A549 treated with CORT108297 at 1 μM for 4 hours (cell line): ENCODE measurements around the gene GABRD. TPM values are rescaled to one million over a fixed set of nuclear protein-coding genes. Genes with fewer than 3 reads are reported as not detected.

Source experiments
- total RNA-seq: library from RNA; stranded (reverse); fragments of 200-300 nt; extraction: Qiagen RNA extraction; gene quantifications from 5 replicates; pipeline ENCODE4 v1.2.3, GENCODE V29; 2022

Gene GABRD, protein sequence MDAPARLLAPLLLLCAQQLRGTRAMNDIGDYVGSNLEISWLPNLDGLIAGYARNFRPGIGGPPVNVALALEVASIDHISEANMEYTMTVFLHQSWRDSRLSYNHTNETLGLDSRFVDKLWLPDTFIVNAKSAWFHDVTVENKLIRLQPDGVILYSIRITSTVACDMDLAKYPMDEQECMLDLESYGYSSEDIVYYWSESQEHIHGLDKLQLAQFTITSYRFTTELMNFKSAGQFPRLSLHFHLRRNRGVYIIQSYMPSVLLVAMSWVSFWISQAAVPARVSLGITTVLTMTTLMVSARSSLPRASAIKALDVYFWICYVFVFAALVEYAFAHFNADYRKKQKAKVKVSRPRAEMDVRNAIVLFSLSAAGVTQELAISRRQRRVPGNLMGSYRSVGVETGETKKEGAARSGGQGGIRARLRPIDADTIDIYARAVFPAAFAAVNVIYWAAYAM
- total RNA-seq, result 0.16 to 0.77 TPM (median 0.60 TPM) in 5 replicates

DNA sequence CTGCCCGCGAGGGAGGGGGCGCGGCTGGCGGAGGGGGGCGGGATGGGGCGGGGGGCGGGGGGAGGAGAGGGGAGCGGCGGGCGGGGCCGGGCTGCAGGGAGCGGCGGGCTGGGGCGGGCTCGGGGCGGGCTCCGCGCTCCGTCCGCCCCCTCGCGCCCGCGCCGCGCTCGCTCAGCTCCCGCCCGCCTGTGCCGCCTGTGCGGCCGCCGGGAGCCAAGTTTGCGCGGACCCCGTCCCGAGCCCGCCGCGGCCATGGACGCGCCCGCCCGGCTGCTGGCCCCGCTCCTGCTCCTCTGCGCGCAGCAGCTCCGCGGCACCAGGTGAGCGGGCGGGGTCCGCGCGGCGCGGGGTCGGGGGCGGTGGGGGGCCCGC, at the start of gene GABRD:
GABRD (plus strand) TSS at position 174 of the 372 bp plus-strand sequence; CDS start at position 253, 79 bp downstream.

DNA sequence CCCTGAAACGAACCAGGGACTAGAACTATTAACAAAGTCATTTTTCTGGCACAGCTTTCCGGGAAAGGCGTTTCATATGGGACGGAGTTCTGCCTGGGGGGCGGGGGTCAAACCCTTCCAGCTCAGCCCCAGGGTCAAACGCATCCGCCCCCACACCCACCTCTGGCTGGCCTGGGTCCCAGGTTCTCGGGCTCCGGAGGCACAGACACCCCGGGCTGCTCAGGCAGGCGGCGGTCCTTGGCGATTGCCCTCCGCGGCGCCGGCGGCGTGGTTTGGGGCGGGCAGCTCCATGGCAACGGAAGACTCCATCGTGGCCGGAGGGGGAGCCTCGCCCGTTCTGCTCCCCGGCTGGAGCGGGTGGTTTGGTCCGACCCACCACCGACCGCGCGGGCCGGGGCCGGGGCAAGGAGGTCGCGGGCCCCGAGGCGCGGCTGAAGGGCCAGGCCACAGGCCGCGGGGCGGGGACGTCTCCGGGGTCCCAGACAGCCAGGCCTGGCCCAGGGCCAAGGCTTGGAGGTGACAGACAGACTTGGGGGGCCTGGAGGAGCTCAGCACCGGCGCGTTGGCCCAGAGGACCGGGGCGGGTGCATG, 15.5 kb upstream of the GABRD start, which contains the start of gene CFAP74:
CFAP74 (minus strand) TSS at position 246 of the 591 bp plus-strand sequence. CDS start 12,830 bp downstream, outside the sequence.

DNA sequence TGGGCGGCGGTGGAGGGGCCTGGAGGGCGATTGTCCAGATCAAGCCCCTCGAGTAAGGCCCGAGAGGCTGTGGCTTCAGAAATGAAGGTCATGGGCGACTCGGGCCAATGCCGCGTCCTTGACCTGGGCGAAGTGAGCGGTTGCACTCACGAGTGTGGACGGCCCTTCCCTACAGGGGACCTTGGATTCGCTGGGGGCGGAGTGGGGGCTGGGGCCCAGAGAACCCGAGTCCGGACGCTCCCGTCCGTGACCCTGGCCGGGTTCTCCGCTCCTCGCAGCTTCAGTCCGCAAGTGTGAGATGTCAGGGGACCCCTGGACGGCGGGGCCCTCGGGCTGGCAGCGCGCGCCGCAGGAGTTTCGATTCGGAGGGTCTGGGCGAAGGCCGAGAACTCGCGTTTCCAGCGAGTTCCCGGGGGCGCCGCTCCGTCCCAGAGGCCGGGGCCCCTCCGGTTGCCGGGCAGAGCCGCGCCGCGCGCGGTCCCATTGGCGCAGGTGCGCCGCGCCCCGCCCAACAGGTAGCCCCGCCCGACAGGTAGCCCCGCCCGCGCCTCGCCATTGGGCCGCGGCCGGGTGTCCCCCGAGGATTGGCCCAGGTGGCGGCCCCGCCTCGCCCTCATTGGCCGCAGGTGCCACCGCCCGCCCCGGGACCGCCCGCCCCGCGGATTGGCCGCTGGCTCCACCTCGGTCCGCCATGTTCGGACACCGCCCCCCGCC, 30.7 kb downstream of the GABRD start, which contains the start of gene PRKCZ:
PRKCZ (plus strand) TSS at position 694 of the 714 bp plus-strand sequence. CDS start 220 bp downstream, outside the sequence.

Other genes with a start within 250 kb of the GABRD start
- 28.6 to 40.1 TPM (median 39.5 TPM) in 5 replicates for gene NADK, start 240.9 kb upstream of the GABRD start, total RNA-seq
- gene GNB1, start 128.3 kb upstream of the GABRD start, total RNA-seq, result 161 to 208 TPM (median 194 TPM) in 5 replicates
- gene CALML6, start 104.1 kb upstream of the GABRD start, total RNA-seq, result 0.15 to 0.39 TPM (median 0.24 TPM) in 5 replicates
- 0.44 to 1.3 TPM (median 0.72 TPM) in 5 replicates for gene TMEM52, start 100.1 kb upstream of the GABRD start, total RNA-seq
- 0.06 to 0.08 TPM (median 0.07 TPM) in 3 of 5 replicates, not detected in the others for gene CFAP74, start 15.6 kb upstream of the GABRD start, total RNA-seq
- 8.6 to 10.5 TPM (median 9.5 TPM) in 5 replicates for gene PRKCZ, start 31.1 kb downstream of the GABRD start, total RNA-seq
- 36.8 to 61.8 TPM (median 60.8 TPM) in 5 replicates for gene FAAP20, start 175.4 kb downstream of the GABRD start, total RNA-seq
- gene SKI, start 209.0 kb downstream of the GABRD start, total RNA-seq, result 19.2 to 25.3 TPM (median 23.3 TPM) in 5 replicates